Liver (tissue), 3 donors: Measurements from ENCODE around the gene BACH1.

Experiments
- CTCF ChIP-seq: fragments of 150-350 bp; IDR thresholded peaks from 2 replicates; pipeline ENCODE4 v1.5.1; 2017; ENCODE audit warnings: improper control_type of control experiment, low read depth, low read length; ENCODE audit not compliant: missing input control
- RAD21 ChIP-seq, 2 donors: IDR thresholded peaks; 2 replicates each; pipeline ENCODE4 v1.6.1; 2016; ENCODE audit warnings: antibody characterized with exemption in 2 of 2, mild to moderate bottlenecking in 2 of 2
- TAF1 ChIP-seq: conservative IDR thresholded peaks from 2 replicates; pipeline ENCODE4 v1.6.1; 2016; ENCODE audit warnings: antibody characterized with exemption, mild to moderate bottlenecking
- donor health status: healthy.
- donor health status: healthy.

GRCh38 chr21:29340228-29340627 is 41.5 kb downstream of the BACH1 start:
- no peak for TF ChIP-seq RAD21 (IDR thresholded peaks at IDR 0.05)
- TF ChIP-seq TAF1, result no peak
- no peak for TF ChIP-seq CTCF
